GM18526 (cell line): ENCODE data around the gene CCND3.

ENCODE experiments used
- POLR2A ChIP-seq: IDR thresholded peaks from 3 replicates; pipeline ENCODE4 v1.6.1; 2011; ENCODE audit not compliant: insufficient read length; ENCODE audit errors: extremely low read depth

CCND3 gene

GRCh38 chr6:41963371-41963770, 21.8 kb upstream of the CCND3 start:
- no peak for TF ChIP-seq POLR2A

- no peak for TF ChIP-seq POLR2A
Observed at GRCh38 chr6:41960028-41960427, 18.4 kb upstream of the CCND3 start.

GRCh38 chr6:41958022-41958856, 16.6 kb upstream of the CCND3 start:
- no peak for TF ChIP-seq POLR2A

GRCh38 chr6:41957117-41957516, 15.5 kb upstream of the CCND3 start:
- TF ChIP-seq POLR2A = no peak

- no peak for TF ChIP-seq POLR2A
Observed at GRCh38 chr6:41955412-41955811, 13.8 kb upstream of the CCND3 start.

- no peak for TF ChIP-seq POLR2A
Observed at GRCh38 chr6:41954668-41955067, 13.1 kb upstream of the CCND3 start.

- TF ChIP-seq POLR2A = no peak
Observed at GRCh38 chr6:41947581-41948220, 6.1 kb upstream of the CCND3 start.

GRCh38 chr6:41943456-41943855, 1.8 kb upstream of the CCND3 start:
- TF ChIP-seq POLR2A = no peak

GRCh38 chr6:41942067-41942851, 651 bp upstream of the CCND3 start:
- TF ChIP-seq POLR2A = no peak

- no peak for TF ChIP-seq POLR2A
Observed at GRCh38 chr6:41940759-41941279, 789 bp downstream of the CCND3 start.

GRCh38 chr6:41939848-41940758, 1.5 kb downstream of the CCND3 start:
- no peak for TF ChIP-seq POLR2A

- no peak for TF ChIP-seq POLR2A
Observed at GRCh38 chr6:41939176-41939847, 2.3 kb downstream of the CCND3 start.

GRCh38 chr6:41938590-41939175, 2.9 kb downstream of the CCND3 start:
- TF ChIP-seq POLR2A = no peak
